Left kidney (tissue), 2 donors: Measurements from ENCODE around the gene HS6ST2. TPM values are rescaled to one million over a fixed set of nuclear protein-coding genes. Genes with fewer than 3 reads are reported as not detected.

Experiments used
- DNase-seq: peaks from one replicate; pipeline ENCODE4 v3.0.0-alpha.2; 2013
- polyA plus RNA-seq: library from polyadenylated mRNA; unstranded; fragments of 120-200 nt; gene quantifications from one replicate; pipeline ENCODE4 v1.2.1, GENCODE V29; 2013; ENCODE audit not compliant: insufficient read length

The HS6ST2 gene
- polyA plus RNA-seq, 1 donor: 21.1 TPM

- no peak for DNase-seq
Observed at GRCh38 chrX:132795181-132795580, 163.2 kb downstream of the HS6ST2 start.

GRCh38 chrX:132791714-132792113, 166.7 kb downstream of the HS6ST2 start:
- no peak for DNase-seq

GRCh38 chrX:132790329-132790728, 168.1 kb downstream of the HS6ST2 start:
- DNase-seq: no peak

- DNase-seq: no peak
Observed at GRCh38 chrX:132786217-132786616, 172.2 kb downstream of the HS6ST2 start.

GRCh38 chrX:132778917-132779316, 179.5 kb downstream of the HS6ST2 start:
- no peak for DNase-seq

GRCh38 chrX:132776486-132777210, 181.8 kb downstream of the HS6ST2 start:
- DNase-seq: no peak

GRCh38 chrX:132775263-132775823, 183.1 kb downstream of the HS6ST2 start:
- DNase-seq: no peak

DNA sequence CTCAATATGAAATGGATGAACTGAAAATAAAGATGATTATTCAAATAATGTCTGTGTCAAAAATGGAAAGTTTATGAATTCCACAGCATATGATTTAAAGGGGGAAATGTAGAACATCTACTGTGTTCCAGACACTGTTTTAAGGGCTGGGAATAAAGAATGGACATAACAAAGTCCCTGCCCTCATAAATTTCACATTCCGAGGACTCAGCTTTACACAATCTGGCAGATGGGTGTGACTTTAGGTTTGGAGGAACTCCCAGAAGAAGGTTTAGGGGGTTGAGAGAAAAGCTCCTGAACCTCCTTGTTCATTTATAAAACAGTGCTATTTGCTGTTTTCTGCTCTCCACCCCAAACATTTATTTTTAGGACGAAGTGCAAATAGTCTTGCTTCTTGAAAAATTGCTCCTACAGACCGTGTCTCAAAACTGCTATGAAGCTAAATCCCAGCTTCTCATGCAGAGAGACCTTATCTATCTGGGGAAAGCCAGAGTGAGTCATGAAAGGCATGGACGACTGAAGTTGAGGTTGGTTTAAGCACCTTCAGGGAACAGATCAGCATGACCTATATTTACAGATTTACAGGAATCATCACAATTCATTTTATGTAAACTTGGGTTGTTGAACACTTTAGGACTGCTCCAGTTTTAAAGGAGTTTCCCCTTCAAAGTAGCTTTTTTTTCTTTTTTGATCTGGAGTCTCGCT, 184.3 kb downstream of the HS6ST2 start:
- no peak for DNase-seq

GRCh38 chrX:132769609-132770008, 188.8 kb downstream of the HS6ST2 start:
- DNase-seq: no peak

DNA sequence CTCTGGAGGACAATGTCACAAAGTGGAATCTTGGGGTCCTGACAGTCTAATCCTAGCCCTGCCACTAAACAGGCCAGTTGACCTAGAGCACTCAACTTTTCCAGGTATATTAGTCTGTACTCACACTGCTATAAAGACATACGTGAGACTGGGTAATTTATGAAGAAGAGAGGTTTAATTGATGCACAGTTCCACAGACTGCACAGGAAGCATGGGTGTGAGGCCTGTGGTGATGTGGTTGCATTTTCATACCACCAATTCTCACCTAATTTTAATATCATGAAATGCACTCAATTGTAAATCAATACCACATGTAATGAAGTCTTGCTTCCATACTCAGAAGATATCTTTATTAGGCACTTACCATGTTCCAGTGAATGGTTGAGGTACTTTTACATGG, 192.0 kb downstream of the HS6ST2 start:
- no peak for DNase-seq

GRCh38 chrX:132763528-132763927, 194.9 kb downstream of the HS6ST2 start:
- DNase-seq: no peak

DNA sequence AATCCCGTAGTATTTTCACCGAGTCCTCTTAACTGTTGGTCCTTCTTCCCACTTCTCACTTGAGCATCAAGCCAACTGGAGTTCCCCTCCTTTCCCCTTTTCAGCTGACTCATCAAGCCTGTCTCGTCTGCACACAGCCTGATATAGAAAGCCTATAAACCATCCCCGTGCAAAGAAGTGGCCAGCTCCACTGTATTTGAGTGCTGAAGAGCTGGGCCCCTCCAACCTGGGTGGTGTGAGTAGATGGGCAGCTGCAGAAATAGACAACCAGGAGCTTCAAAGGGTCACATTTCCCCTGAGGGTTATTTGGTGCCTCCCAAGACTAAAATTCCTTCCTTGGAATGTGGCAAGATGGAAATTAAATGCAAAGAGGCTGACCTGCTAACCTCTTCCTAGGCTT, 199.7 kb downstream of the HS6ST2 start:
- DNase-seq: no peak

GRCh38 chrX:132757066-132757623, 201.3 kb downstream of the HS6ST2 start:
- no peak for DNase-seq

DNA sequence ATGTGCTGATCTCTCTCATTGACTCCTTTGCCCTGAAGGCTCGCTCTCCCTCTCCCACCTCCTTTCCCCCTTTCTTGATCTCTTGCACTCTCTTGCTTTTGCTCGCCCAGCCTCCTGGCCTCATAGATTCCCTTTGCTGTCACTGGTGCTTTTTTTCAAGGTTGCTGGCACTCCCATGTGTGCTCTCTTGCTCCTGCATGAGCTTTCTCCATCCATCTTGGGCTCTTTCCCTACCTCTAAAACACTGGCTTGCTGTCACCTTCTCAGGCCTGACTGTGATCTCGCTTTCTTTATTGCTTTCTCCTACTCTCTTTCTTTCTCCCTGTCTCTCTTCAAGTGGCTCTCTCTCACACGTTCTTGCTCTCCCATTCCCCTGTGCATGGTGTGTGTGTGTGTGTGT, 202.0 kb downstream of the HS6ST2 start:
- DNase-seq: no peak

DNA sequence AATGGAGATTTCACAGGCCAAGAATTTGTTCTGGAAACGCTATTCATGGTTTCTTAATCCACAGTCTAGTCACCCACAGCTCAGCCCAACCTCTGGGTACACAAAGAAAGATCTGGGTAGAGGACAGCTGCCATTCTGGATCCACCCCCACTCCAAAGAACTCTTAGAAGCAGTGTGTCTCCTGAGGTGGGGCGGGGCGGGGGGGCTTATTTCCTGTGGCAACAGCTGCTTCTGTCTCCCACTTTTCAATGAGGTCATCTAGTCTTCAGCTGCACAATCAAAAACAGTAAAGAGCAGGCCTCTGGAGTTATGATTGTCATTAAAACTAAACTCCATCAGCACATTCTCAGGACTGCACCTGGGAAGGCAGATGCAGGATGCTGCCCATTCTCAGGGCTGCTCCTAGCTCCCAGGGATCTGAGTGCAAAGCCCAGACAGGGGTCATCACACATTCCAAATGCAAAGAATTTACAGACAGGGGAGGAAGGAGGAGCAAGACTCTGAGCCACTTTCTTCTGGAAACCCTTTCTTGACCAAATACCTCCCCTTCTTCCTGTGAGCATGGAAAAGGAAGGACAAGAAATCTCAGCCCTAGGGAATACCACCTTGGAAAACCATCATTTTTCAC, 207.3 kb downstream of the HS6ST2 start:
- DNase-seq: no peak

GRCh38 chrX:132750331-132751062, 207.9 kb downstream of the HS6ST2 start:
- no peak for DNase-seq

DNA sequence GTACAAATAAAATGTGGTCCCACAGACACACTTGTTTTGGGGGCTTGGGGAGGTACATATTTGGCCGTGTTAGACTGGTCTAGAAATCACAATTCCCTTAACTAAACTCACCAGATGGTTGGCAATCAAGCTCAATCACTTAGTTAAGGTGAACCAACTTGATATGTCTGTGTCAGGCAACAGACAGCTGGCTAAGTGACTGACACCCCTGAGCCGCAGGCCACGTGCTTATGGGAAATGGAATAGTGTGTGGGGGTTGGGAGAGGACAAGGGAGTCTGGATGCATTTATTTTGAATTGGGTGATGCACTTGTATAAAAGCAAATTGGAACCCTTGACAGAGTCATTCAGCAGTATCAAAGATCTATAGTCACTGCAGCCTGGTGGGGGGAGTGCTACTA, 209.0 kb downstream of the HS6ST2 start:
- no peak for DNase-seq

DNA sequence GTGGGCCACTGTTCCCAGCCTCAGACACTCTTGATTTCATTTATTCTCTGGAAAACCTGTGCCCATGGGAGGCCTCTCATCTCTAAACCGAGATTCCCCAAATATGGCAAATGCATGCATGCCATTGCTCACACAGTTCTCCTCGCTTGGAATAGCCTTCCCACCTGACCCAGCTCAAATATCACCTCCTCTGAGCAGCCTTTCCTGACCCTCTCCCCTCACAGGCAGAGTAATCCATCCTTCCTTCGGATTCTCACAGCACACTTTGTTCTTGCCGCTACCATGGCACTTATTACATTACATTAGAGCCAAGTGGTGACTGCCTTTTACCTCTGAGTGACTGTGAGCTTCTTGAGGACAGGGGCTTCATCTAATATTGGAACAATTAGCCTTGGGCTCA, 209.5 kb downstream of the HS6ST2 start:
- no peak for DNase-seq

- DNase-seq: no peak
Observed at GRCh38 chrX:132748268-132748667, 210.2 kb downstream of the HS6ST2 start.

DNA sequence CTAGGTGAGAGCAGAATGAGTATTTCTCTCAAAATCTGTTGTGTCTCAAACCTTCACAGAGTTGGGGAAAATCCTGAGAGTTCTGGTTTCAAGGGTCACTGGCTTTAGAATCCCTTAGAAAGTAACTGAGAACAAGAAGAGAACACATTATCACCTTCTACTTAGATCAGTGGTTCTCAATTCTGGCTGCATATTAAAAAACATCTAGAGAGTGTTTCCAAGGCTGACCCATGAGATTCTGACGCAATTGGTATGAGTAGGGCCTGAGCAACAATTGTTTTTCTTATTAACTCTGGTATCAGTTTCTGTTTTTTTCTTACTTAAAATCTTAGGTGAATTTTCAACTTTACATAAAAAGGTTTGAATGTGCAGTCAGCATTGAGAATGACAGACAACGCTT, 212.8 kb downstream of the HS6ST2 start:
- no peak for DNase-seq

GRCh38 chrX:132744470-132744869, 214.0 kb downstream of the HS6ST2 start:
- no peak for DNase-seq

GRCh38 chrX:132743086-132743485, 215.3 kb downstream of the HS6ST2 start:
- DNase-seq: no peak
